Activated B cell treated with CpG ODN at 0.5 μM for 24 hours (primary cell): ENCODE measurements around the gene A3GALT2. TPM values are rescaled to one million over a fixed set of nuclear protein-coding genes. Genes with fewer than 3 reads are reported as not detected.
A peak's percentile ranks its signal among the peaks of the same experiment; 100 is the strongest.

Source experiments
- ATAC-seq: fragments of 200-7000 bp; cut with Tn5 transposase; one replicate; pipeline ENCODE4 v1.10.0; 2021; ENCODE audit warnings: low read depth, mild to moderate bottlenecking, moderate library complexity
- CTCF ChIA-PET: fragments of 350-600 bp; sonication (Branson Sonifier 250); formaldehyde crosslinking; loops from one replicate; lab custom pipeline; 2021; ENCODE audit warnings: antibody characterized with exemption; lab: Charles Lee
- POLR2A ChIA-PET: fragments of 350-600 bp; sonication (Branson Sonifier 250); formaldehyde crosslinking; loops from one replicate; lab custom pipeline; 2021; ENCODE audit warnings: antibody characterized with exemption; lab: Charles Lee
- DNase-seq: peaks from one replicate; pipeline ENCODE4 v3.0.0; 2022
- H3K27ac Mint-ChIP-seq: one replicate; pipeline ENCODE4 v1.8.0; 2020; ENCODE audit warnings: mixed read lengths
- H3K27me3 Mint-ChIP-seq: one replicate; pipeline ENCODE4 v1.8.0; 2021; ENCODE audit warnings: mixed read lengths
- H3K36me3 Mint-ChIP-seq: one replicate; pipeline ENCODE4 v1.8.0; 2021; ENCODE audit warnings: low read depth, mixed read lengths
- H3K4me1 Mint-ChIP-seq: one replicate; pipeline ENCODE4 v1.8.0; 2021; ENCODE audit warnings: mixed read lengths
- H3K4me3 Mint-ChIP-seq: one replicate; pipeline ENCODE4 v1.8.0; 2020; ENCODE audit warnings: mild to moderate bottlenecking, mixed read lengths
- H3K9me3 Mint-ChIP-seq: one replicate; pipeline ENCODE4 v1.8.0; 2020; ENCODE audit warnings: mixed read lengths
- CTCF ChIP-seq: fragments of 200-600 bp; IDR thresholded peaks from one replicate; pipeline ENCODE4 v1.8.0; 2022; ENCODE audit warnings: antibody characterized with exemption, mild to moderate bottlenecking
- intact Hi-C: fragments of 100-400 bp; cut with micrococcal nuclease; formaldehyde crosslinking; loops from one replicate; pipeline ENCODE4 v1.15.1; 2024
- total RNA-seq: library from RNA; stranded (reverse); gene quantifications from 2 replicates; pipeline ENCODE4 v1.2.3, GENCODE V29; 2022

Gene A3GALT2
- total RNA-seq, 1 donor from 2014 or later, result not detected

- intact Hi-C loops, result loop anchor here (1.0 to 5.0 kb wide), 5 partner anchors 17 to 273 kb away; no protein-coding TSS in a partner anchor
- Mint-ChIP-seq H3K27ac (no peak overlapping the region), H3K36me3 (no peaks in the 10 kb centered on the region), H3K27me3 (peaks cover 8% of the 10 kb centered on the region), H3K4me1 (no peaks in the 10 kb centered on the region), H3K9me3 (no peaks in the 10 kb centered on the region), H3K4me3 (no peak overlapping the region)
- ATAC-seq, result peak; percentile 99
- CTCF ChIA-PET, result interaction anchor here (1.0 to 6.4 kb wide), 2 partner anchors 71 to 100 kb away, joined by 4 to 57 read pairs; no protein-coding TSS in a partner anchor
- DNase-seq, result peak; percentile 74
- POLR2A ChIA-PET, result no interaction called here
- TF ChIP-seq CTCF, result peak; percentile 48
Observed at GRCh38 chr1:33367485-33368405, 46.8 kb upstream of the A3GALT2 start.

GRCh38 chr1:33366762-33367484, 46.0 kb upstream of the A3GALT2 start:
- DNase-seq, result no peak
- Mint-ChIP-seq H3K9me3 (no peaks in the 10 kb centered on the region), H3K4me1 (no peaks in the 10 kb centered on the region), H3K36me3 (no peaks in the 10 kb centered on the region), H3K27me3 (peaks cover 8% of the 10 kb centered on the region), H3K27ac (no peak overlapping the region), H3K4me3 (no peak overlapping the region)
- ChIA-PET CTCF (interaction anchor here (0.8 to 6.4 kb wide), 3 partner anchors 25 to 104 kb away, joined by 3 to 57 read pairs (median 5); no protein-coding TSS in a partner anchor), POLR2A (no interaction called here)
- intact Hi-C loops, result loop anchor here (1.0 to 5.0 kb wide), 5 partner anchors 17 to 272 kb away; no protein-coding TSS in a partner anchor
- no peak for TF ChIP-seq CTCF
- no peak for ATAC-seq

GRCh38 chr1:33365560-33365997, 44.7 kb upstream of the A3GALT2 start:
- DNase-seq (no peak), ATAC-seq (no peak)
- no peaks in the 10 kb centered on the region for H3K9me3 Mint-ChIP-seq
- no peak overlapping the region for H3K27ac Mint-ChIP-seq
- ChIA-PET CTCF (interaction anchor here (6.4 kb wide), 1 partner anchor 69 kb away, joined by 57 read pairs; no protein-coding TSS in a partner anchor), POLR2A (no interaction called here)
- TF ChIP-seq CTCF, result no peak
- H3K4me3 Mint-ChIP-seq, result no peak overlapping the region
- peaks cover 3% of the 10 kb centered on the region for H3K4me1 Mint-ChIP-seq
- peaks cover 2% of the 10 kb centered on the region for H3K27me3 Mint-ChIP-seq
- intact Hi-C loops, result loop anchor here (5.0 kb wide), 1 partner anchor 92 kb away; no protein-coding TSS in a partner anchor
- H3K36me3 Mint-ChIP-seq, result no peaks in the 10 kb centered on the region

DNA sequence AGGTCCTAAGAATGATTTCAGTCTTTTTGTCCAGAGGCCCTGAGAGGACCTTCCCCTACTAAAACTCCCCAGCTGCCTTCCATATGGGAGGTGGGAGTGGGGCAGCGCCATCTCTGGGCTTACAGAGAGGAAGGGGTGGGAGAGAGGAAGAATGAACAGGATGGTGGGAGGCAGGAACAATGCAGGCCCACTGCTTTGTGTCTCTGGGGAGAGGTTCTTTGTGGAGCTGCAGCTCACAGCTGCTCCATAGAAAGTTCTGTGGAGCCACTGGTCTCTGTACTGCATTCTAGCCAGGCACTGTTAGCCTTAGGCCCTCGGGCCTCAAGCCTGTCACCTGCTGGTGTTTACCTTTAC, 43.6 kb upstream of the A3GALT2 start:
- no peak overlapping the region for H3K27ac Mint-ChIP-seq
- H3K4me1 Mint-ChIP-seq, result peaks cover 3% of the 10 kb centered on the region
- H3K36me3 Mint-ChIP-seq, result no peaks in the 10 kb centered on the region
- intact Hi-C loops, result no loop called here
- H3K27me3 Mint-ChIP-seq, result no peaks in the 10 kb centered on the region
- ChIA-PET POLR2A (no interaction called here), CTCF (interaction anchor here (0.8 to 6.4 kb wide), 2 partner anchors 68 to 166 kb away, joined by 3 to 57 read pairs; no protein-coding TSS in a partner anchor)
- TF ChIP-seq CTCF, result no peak
- DNase-seq (no peak), ATAC-seq (no peak)
- no peak overlapping the region for H3K4me3 Mint-ChIP-seq
- no peaks in the 10 kb centered on the region for H3K9me3 Mint-ChIP-seq
